NOMO-1 (cell line): ENCODE data around the gene PTPN2.
"Not testable (repeated sequence)": the region's sequence is repeated elsewhere in the genome, so short reads cannot be mapped to it uniquely, and the experiment has no call there.

ENCODE experiments used
- DNase-seq, 2 experiments: peaks; one replicate each; lab custom pipeline; 2025; ENCODE audit not compliant: unreplicated experiment in 2 of 2; lab: John Stamatoyannopoulos, UW

The PTPN2 gene

GRCh38 chr18:12883684-12884405, at the start of gene PTPN2:
Gene PTPN2 (minus strand): TSS chr18:12884237. CDS start chr18:12884141, 96 bp downstream.
- DNase-seq, result peak; percentile 86 to 96

- no peak for DNase-seq
These were observed 49.3 kb upstream of the PTPN2 start for GRCh38 chr18:12933327-12933726.

- no peak for DNase-seq
These were observed 46.9 kb upstream of the PTPN2 start for GRCh38 chr18:12930908-12931307.

GRCh38 chr18:12930376-12930775, 46.3 kb upstream of the PTPN2 start:
- no peak for DNase-seq

DNA sequence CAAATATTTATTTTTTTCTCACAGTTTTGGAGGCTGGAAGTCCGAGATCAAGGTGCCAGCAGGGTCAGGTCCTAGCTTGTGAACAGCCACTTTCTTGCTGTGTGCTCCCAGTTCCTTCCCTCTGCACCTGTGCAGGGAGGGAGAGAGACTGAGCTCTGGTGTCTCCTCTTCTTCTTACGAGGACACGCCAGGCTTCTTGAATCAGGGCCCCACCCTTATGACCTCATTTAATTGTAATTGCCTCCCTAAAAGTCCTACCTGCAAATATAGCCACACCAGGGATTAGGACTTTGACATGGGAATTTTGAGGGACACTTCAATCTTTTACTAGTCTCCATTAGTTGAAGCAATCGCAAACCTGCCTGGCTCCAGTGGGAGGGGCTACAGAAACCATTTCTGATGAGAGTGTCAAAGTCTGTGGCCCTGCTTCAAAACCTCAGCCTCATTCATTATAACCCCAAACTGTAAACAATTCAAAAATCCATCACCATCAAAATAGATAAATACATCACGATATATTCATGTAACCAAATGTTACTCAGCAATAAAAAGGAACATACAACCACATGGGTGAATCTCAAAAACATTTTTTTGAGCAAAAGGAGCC, 45.5 kb upstream of the PTPN2 start:
- DNase-seq, result no peak

- DNase-seq, result no peak
These were observed 44.6 kb upstream of the PTPN2 start for GRCh38 chr18:12928641-12929040.

DNA sequence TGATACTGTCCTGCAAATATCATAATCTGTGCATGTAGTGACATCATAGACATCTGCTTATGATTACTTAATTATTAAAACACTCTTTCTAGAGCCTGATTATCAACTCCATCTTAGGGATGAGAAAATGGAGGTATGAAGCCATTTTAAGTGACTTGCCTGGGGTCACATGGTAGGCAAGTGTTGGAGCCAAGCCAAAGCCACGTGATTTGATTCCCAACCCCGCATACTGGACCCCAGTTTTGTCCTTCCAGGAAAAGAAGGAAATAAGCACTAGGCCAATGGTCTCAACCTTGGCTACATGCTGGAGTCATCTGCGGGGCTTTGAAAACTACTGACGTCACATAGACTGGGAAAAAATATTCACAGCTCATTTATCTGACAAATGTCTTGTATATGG, 44.2 kb upstream of the PTPN2 start:
- no peak for DNase-seq

- no peak for DNase-seq
These were observed 40.6 kb upstream of the PTPN2 start for GRCh38 chr18:12924616-12925015.

DNA sequence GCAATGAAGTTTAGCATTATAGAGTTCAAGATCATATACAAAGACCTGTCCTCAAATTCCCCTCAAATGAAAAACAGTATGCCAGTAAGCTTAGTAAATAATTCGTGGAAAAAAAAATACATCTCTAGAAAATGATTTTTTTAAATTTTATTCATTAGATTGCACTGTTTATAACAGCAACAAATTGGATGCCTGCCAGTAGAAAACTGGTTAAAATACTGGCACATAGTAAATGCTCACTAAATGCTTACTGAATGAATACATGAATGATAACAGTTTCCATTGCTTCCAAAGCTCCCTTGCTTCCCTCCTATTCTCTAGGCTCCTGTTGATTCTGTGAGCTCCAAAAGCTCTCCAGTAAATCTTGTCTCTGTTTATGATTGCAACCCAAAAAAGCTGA, 38.2 kb upstream of the PTPN2 start:
- DNase-seq, result no peak

DNA sequence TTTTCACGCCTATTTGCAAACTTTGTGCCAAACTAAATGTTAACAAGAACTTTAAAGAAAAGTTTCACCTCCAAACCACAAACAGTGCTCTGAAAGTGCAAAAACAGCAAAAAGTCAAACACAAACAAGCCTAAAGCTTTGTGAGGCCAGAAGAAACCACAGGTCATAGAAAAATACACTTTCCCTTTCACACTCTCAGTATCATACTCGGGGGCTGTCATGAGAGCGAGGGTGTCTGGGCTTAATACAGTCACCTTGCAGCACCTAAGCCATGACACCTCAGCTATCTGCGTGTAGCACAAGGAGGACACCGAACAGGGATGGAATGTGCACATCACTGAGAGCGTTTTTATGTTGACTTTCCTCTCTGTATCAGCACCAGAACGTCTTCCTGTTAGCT, 37.1 kb upstream of the PTPN2 start:
- DNase-seq, result no peak

DNA sequence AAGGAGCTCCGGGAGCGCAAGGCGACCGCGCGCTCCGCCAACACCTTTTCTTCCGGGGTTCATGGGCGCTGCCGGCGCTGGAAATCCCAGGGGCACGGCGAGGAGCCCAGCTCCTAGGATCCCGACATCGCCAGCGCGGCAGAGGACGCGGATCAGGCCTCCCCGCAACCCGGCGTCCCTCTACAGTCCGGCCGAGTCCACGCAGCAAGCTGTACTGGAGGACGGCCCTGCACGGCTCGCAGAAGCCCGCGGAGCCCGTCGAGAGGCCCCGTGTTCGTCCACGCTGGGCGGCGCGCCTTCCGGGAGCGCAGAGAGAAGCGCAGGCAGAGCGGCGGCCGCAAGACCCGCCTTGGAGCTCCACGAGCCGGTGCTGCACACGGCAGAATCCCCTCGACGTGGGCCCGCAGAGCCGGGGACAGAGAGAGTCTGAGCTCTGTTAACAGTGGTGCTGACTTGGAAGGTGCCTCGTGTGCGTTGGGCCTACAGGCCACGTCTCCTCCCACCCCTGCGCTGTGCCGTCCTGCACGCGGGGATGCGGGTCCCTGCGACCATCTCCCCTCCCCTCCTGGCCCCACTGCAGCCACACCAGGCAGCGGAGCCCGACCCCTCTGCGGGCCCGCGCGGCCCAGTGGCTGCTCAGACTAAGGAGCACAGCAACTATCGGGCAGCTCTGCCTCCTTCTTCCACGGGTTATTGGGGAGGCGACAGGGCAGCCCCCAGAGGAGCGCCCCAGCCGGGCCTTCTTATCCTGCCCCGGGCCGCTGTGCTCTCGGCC, 28.1 kb upstream of the PTPN2 start:
- no peak for DNase-seq

- no peak for DNase-seq
These were observed 27.2 kb upstream of the PTPN2 start for GRCh38 chr18:12911025-12911928.

DNA sequence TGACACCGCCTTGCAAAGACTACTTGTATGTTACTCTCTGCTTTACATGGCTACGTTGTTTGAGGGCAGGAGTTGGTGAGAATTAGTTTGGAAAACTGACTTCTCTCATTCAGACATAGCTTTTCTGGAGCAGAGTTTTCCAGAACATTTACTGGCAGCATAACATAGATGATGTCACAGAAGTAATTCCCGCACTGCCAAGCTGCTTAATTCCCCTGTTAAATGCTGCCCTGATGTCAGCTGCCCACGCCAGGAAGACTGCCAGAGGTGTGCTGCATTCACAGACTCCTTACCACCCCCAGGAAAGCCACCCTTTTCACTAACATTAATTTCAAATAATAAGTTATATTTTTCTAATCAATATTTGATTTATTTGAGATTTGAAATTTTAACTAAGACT, 24.7 kb upstream of the PTPN2 start:
- DNase-seq, result no peak

DNA sequence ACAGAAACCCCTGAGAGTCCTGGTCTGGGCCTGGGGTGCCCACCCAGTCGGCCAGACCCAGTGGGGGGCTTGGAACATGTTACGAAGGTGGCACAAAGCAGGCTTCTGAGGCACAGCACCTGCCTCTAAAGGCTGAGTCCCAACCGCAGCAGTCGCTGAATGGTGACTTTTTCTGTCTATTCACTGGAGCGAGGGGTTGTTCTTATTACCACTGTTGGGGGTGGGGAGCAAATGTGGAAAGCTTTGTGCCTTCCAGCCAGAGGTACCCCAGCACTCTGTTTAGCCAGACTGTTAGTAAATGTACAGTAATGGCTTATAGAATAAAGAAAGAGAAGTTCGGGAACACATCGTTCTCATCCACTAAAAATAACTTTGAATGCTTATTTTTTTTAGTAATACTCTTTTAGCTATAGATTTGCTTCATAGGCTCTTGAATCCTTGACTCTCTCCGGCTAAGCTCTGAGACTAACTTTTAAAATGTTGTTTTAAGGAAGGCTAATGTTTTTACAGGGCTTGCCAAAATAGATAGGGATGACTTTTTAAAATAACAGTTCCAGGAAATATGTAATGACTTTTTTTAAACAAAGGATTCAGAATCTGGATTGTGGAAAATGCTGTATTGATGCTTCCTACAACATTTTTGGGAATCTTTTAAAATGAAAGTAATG, 23.4 kb upstream of the PTPN2 start:
- no peak for DNase-seq

DNA sequence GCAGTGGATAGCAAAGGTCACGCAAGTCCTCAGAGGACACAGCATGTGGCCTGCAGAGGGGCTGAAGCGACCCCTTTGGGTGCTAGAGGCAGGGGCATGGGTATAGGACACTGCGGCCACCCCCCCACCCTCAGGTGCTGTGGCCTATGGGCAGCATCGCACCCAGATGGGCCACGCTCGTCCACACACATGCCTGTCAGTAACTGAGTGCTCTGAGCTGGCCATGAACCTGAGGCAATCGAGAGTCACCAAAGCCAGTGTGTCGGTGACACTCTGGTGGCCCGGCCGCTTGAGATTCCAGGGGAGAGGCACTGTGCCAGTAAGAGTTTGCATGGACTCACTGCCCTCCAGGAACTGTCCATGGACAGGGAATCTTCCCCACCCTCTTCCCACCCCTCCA, 22.7 kb upstream of the PTPN2 start:
- no peak for DNase-seq

DNA sequence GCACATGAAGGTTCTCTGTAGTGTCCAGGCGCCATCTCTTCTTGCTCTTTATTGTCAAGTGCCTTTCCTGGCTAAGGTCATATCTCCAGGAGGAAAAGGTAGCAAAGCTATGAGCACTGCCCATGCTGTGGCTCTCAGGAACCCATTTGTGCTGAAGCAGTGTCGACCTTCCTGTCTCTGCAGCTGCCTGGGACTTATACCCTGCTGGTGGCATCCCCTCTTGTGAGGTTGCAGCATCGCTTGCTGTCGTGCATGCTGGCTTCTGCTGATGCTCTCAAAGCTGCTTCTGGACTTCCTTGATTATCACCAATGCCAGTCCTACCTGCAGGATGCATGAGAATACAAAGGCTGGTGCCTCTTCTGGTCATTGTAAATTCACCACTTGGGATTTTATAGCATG, 22.1 kb upstream of the PTPN2 start:
- no peak for DNase-seq

- no peak for DNase-seq
These were observed 20.0 kb upstream of the PTPN2 start for GRCh38 chr18:12904012-12904516.

GRCh38 chr18:12901208-12901607, 17.2 kb upstream of the PTPN2 start:
- not testable (repeated sequence) for DNase-seq

DNA sequence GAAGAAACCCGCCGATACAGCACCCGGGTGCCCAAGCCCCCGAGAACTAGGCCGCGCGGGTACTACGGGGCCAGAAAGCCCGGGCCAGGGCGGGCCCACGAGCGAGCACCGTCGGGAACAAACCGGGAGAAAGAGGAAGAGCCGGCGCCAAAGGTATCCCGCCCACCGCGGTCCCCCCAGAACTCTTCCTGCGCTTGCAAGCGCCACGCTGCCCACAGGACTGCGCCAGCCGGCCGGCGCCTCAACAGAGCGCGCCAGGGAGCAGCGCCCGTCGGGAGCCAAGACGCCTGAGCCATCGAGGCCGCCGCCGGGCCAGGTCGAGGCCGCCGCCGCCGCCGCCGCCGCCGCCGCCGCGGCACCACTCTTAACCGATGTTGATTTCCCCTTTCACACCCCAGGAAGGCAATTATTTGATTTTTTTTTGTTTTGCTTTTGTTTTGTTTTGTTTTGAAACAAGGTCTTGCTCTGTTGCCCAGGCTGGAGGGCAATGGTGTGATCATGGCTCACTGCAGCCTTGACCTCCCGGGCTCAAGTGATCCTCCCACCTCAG, 12.8 kb upstream of the PTPN2 start:
- DNase-seq, result not testable (repeated sequence)

- no peak for DNase-seq
These were observed 11.6 kb upstream of the PTPN2 start for GRCh38 chr18:12895626-12896025.
